Stimulated activated CD4-positive, alpha-beta T cell treated with anti-CD3 and anti-CD28 coated beads, Interleukin-2, amount 100 ng/mL, for 24 hours (primary cell): ENCODE data around the gene PRG2.

Experiments used
- DNase-seq, 2 donors: peaks; one replicate each; pipeline ENCODE4 v3.0.0-alpha.2; 2020

The PRG2 gene

DNA sequence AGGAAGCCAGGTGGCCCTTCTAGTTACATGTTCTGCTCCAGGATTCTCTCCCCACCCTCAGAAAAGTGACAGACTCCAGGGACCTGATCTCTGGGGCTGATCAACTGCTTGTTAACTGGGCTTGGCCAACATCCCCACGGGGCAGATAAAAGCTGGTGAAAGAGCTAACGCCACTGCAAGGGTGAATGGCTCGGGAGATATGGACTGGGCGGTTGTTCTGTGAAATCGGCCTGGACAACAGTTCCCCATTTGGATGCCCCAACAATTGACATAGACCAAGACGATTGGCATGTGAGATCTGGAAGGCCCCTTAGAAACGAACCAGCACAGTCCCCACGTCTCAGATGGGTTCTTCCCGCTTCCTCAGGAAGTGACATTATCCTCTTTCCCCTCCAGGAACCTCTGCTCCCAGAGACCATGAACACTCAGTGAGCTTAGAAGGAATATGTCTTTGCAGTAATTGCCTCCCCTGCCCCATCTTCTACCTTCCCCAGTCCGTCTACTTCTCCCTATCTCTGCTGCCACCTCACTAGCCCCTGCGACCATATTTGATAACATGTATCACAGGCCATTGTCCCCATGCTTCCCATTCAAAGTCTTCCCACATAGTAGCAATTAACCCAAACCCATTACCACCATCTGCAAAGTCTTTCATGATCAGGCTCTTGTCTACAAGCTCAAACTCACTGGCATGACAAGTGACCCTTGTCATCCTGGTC, 5.6 kb upstream of the PRG2 start:
- no peak for DNase-seq

DNA sequence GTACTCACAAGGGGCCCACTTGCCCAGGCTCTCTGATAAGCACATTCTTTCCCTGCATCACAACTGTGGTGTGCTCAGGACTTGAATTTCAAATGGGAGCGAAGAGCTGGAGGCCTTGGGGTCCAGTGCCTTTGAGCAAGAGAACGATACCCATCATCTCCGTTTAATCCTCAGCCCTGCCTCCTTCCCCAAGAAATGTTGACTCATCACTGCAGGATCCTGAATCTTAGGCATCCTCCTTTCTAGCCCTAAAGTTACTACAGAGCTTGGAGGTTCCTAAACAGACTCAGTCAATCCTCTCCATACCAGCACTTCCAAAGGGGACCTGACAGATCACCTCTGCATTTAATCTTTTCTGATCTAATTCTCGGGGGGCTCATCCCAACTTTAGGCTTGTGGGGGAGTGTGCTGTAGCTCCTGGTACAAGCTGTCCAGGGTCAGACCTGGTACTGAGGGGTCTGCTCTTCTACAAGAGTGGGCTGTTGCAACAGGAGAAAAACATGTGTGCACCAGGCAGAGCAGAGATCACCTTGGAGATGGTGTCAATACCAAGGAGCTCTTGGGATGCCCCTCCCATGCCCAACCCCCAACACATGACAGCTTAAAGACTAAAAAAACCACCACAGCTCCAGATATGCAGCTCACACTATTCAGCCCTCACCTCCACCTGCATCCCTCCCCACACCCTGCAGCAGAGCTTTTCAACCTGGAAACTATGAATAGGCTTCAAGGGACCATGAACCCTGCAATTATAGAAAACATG, 3.9 kb upstream of the PRG2 start:
- DNase-seq, result no peak

DNA sequence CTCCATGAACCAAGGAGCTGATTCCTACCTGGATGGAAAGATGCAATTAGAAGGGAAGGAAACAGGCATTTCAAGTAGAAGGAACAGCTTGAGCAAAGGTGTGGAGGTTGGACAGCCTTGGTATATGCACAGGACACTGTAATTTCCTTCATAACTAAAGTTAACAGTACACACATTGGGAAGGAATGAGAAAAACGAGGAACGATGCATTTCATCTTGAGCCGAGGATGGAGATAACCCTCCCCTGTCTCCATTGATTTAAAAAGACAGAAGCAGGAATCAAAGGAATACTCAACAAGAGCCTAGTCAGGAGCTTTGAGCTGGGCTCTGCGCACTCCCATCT, 2.3 kb upstream of the PRG2 start:
- DNase-seq, result no peak

DNA sequence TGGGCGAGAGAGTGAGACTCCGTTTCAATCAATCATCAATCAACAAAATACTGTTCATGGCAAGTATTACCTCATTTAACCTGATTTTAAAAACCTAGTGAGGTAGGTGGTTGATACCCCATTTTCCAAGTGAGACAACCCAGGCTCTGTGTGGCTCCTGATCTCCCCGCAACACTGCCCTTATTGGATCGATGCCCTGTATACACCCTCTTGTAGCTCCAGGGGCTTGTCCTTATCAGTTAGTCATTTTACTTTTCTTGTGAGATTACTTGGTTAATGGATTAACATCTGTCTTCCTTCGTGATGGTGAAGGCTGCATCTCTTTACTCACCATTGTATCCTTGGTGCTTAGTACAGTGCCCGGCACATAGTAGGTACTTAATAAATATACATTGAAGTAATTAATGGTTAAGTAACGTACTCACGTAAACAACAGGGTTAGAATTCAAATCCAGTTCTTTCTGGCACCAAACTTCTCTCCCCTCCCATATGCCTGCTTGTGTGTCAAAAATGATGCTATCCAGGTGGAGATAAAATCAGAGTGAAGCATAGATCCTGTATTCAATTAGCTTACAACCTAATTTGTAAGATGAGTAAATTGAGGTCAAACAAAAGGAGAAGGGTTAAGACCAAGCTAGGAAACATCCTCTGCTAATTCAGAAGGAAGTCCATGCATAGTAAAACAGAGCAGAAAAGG, 1.8 kb upstream of the PRG2 start:
- no peak for DNase-seq

DNA sequence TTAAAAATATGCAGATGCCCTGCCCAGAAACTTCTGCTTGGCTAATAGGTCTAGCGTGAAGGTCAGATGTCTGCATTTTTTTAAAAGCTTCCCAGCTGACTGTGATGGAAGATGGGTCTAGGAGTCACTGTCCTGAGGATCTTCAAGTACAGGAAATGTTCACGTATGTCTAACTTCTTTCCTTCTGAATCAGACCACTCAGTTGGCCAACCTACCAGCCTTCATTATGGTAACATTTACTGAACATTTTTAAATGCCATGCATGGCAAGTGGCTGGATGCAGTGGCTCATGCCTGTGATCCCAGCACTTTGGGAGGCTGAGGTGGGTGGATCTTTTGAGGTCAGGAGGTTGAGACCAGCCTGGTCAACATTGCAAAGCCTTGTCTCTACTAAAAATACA, 1.1 kb upstream of the PRG2 start:
- no peak for DNase-seq

DNA sequence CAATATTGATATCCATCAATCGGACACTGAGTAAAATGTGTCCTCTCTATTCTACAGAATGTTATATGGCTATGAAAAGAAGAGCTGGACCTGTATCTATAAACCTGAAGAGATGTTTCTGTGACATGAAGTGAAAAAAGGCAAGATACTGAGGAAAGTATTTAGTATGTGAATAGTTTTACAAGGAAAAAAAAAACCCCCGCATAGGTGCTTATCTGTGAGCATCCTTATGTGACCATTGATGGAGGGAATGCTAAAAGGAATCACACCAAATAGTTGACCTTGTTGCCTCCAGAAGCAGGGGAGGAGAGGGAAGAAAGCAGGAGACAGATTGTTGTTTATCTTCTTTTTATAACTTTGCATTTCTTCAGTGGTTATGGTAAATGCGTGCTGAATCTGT, 661 bp upstream of the PRG2 start:
- DNase-seq, result no peak

DNA sequence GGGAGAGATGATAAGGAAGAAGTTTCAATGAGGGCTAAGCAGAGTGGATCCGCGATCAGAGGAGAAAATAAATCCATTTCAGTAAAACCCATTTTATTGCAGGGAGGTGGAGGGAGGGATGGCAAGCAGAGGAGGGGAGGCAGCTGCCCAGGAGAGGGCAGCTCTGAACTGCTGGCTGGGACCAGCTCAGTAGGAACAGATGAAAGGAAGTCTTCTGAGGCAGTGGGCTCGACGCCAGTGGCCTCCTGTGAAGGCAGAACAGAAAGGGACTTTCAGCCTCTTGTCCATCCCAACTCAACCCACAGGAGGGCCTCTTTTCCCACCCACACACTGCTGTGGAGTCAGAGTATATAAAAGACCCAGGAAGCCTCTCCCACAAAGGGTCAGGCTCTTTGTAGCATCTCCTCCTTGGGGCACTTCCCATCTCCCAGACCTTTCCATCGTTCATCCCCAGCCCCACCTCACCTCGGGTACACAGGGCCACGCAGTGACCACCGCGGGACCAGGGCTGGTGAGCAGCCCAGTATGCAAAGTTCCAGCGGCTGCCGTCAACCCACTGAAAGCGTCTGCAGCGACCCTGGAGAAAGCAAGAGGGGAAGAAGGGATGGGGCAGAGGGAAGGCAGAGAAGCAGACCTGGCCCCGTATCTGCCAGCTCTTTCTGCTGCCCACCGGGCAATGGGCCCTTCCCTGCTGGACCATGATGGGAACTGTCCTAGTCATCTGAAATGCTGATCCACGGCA, 3.0 kb downstream of the PRG2 start:
- DNase-seq, result no peak

DNA sequence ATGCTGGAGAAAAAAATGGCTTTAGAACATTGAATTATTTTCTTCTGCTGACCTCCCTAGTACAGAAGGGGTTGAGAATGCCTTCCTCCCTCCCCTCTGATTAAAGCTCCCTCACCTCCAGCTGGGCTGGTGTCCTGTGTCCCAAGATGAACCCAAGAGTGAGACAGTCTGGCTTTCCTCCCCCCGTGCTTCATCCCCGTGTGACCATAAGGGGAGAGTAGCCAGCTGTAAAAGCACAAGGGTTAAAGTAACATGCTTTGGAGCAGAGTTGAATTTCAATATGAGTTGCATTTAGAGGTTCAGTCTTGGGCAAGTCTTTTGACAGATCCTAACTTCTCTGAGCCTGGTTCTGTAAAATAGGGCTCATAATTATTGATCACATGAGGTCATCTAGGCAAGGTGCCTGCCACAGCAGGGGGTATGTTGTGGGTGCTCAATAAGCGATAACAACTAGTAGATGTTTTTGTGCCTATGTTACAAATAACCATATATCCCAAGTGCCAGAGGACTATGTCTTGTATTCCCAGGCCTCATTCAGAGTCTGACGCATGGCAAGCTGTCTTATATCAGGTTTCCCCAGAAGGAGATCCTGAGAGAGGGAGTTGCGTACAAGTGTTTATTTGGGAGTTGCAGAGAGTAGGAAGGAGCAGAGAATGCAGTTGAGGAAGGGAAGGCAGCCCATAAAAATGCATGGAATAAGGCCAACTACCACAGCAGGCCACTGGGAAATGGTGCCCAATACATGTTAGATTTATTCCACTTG, 4.1 kb downstream of the PRG2 start:
- no peak for DNase-seq

DNA sequence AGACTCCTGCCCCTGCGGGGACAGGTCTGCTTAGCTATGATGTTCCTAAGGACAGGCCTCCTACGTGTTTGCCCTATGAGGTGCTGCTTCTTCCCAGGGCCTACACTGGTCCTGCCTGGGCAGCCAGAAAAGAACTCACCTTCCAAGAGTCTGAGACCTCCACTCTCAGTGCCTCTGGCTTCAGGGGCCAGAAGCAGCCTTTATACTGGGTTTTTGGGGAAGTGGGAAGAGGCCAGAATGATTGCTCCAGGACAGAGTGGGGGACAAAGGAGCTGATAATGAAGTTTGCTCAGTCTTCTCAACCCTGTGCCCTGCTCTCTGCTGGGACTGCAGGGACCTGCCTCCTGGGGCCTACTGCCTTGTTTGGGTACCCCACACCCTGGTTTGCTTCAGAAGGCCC, 9.5 kb downstream of the PRG2 start, which contains the start of gene PRG3:
Gene PRG3 (minus strand): TSS at position 176 of the 400 bp plus-strand sequence. CDS start 442 bp downstream, outside the sequence.
- DNase-seq, result no peak

DNA sequence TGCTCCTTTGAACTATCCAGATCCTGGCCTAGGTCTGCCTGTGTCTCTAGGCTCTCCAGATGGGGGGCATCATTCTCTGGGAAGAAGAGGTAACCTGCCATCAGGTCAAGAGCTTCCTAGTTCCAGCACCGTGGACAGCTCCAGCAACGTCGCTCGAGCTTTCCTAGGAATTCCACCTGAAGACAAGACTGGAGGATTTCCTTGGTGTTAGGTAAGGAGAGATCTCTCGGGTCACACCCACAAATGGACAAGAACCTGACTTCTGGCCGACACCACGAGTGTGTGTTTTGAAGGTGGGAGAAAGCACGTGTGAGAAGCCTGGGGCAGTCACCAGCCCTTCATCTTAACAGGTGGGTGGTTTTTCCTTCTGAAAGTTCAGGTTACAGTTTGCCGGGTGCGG, 10.7 kb downstream of the PRG2 start:
- DNase-seq, result no peak

DNA sequence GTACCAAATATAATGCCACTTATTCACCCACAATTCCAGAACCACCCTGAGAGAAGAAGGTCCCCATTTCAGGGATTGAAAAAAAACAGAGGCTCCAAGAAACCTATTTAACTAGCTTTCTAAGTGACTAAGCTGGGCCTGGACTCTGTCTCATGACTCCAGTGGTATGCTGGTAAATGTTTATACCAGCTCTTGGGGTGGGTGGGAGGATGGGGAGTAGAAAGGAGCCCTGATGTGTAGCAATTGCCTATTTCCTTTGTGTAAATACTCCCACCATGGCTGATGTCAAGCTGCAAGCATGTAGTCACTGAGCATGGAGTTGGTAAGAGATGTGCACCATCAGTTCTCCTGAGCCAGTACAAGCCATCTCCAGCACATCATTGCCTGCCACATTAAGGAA, 12.3 kb downstream of the PRG2 start:
- no peak for DNase-seq

DNA sequence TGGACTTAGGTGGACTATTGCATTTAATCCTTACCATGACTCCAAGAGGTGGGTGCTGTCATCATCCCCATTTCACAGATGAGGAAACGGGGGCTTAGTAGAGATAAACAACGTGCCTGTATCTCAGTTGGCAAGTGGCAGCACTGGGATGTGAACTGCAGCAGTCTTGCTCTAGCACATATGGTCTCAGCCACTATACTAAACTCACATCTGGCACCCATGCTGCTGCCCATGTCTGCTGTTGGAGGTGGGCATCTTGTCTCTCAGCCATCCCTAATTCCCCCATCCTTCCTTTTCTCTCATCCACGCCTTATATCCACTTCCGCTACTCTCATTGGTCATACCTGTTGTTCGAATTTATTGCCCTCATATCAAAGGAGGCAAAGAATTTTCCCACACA, 13.3 kb downstream of the PRG2 start:
- DNase-seq, result no peak

DNA sequence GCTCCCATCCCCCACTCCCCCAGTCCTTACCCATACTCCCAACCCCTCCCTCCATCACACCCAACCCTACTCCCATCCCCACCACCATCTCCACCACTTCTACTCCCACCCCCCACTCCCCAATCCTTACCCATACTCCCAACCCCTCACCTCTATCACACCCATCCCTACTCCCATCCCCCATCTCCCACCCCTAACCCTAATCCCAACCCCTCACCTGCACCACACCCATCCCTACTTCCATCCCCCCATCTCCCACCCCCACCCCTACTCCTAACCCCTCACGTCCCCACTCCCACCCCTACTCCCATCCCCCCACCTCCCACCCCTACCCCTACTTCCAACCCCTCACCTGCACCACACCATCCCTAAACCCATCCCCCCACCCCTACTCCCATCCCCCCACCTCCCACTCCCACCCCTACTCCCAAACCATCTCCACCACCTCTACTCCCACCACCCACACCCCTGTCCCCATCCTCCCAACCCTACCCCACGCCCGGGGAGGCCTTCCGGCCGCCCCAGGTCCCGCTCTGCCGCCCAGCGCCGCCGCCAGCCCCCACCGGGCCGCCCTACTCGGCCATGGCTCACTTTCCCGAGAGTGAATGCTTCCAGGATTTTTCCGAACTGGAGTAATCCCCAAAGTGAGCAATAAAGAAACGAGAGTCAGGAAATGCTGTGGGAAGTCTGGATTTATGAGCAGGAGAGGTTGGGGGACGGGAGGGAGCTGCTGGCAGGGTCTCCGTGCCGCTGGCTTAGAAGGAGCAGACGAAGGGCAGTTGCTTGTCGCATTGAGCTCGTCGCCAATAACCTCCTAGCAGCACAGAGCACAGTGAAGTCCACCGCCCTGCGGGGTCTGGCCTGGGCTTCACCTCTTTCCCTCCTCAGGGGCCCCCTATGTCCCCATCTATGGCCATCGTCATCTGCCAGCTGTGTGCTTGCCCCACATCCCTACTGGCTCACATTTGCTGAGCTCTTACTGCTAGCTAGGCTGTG, 14.1 kb downstream of the PRG2 start:
- no peak for DNase-seq

DNA sequence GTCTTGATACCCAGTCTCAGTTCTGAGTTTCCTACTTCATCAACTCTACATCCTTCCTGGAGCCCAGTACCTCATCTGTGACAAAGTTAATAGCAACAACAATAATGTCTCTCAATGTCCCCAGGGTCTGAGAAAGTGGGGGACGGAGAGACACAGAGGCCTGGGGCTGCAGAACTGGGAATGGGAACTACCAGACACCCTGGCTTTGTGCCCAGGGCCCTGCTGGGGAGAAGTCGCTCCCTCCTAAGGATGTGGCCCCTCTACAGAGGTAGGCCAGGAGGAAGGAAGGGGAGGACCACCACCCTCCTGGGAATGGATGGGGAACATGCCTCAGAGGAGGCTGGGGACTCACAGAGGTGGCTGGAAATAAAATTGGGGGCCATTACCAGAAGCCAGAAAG, 15.0 kb downstream of the PRG2 start:
- no peak for DNase-seq

DNA sequence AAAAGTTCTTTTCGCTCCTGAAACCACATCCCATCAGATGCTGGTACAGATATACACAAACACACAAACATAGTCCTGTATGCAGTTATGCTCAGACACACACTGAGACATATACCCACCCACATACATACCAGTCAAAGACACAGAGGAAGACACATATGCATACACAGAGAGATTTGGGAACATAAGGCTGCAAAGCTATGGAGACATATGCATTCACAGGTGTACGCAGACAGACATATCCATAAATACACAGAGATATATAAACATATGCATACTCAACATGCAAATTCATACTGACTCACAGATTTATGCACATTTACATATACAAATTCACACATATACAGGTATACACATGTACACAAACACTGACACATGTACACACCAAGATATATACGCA, 15.5 kb downstream of the PRG2 start:
- no peak for DNase-seq

DNA sequence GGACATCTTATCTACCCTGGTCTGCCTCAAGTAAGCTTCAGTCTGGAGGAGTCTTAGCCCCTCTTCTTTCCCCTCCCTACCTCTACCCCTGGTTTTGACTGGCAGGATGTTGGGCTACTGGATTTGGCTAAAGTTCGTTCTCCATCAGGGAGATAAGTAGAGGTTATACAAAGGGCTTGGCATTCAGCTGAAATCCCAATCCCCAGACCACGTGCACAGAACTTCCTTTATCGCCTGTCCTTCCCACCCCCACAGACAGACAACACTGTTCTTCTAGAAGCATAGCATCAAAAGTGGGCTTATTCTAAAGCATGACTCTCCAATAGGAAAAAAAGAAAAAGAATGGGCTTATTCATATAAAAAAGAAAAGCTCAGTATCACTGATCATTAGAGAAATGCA, 17.3 kb downstream of the PRG2 start:
- no peak for DNase-seq

DNA sequence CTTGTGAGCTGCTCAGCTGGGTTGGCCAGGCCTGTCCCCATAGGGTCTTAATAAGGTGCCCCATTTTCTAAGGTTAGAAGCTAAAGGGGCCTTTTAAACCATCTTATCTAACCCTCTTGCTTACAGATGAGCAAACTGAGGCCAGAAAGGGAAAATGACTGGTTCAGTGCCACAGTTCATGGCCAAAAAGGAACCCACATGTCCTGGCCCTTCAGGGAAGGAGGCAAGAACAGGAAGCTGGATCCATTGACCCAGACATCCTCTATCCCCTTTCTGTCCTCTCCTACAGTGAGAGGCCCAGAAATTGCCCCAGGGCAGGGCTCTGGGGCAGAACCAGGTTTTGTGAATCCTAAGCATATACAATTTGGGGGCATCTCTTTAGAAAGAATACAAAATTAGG, 19.5 kb downstream of the PRG2 start:
- no peak for DNase-seq

DNA sequence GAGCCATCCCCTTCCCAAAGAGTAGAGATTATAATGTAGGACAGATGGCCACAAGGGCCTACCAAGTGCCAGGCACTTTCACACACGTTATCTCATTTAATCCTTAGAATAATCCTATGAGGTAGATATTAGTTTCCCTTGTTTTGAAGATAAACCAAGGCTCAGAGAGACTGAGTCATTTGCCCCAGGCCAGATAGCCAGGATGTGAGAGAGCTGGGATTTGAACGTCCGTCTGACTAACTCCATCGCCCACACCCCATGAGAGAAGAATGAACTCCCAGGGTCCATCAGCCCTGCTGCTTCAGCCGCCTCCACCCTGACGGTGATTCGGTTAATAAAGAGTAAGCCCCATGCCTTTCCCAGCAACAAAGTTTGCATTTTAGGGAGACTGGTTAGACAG, 20.2 kb downstream of the PRG2 start:
- DNase-seq, result no peak

DNA sequence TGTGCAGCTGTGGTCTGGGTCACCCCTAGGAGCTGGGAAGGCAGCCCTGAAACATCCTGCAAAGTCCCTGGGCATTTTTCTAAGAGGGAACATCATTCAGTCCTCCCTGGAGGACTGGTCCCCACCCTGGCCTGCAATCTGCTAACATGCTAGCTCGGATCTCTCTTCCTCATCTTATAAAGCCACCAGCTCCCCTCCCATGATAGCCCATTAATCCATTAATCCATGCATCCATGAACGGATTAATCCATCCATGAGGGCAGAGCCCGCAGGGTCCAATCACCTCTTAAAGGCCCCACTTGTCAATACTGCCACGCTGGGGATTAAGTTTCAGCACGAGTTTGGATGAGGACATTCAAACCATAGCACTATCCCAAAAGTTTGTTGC, 21.6 kb downstream of the PRG2 start:
- no peak for DNase-seq

DNA sequence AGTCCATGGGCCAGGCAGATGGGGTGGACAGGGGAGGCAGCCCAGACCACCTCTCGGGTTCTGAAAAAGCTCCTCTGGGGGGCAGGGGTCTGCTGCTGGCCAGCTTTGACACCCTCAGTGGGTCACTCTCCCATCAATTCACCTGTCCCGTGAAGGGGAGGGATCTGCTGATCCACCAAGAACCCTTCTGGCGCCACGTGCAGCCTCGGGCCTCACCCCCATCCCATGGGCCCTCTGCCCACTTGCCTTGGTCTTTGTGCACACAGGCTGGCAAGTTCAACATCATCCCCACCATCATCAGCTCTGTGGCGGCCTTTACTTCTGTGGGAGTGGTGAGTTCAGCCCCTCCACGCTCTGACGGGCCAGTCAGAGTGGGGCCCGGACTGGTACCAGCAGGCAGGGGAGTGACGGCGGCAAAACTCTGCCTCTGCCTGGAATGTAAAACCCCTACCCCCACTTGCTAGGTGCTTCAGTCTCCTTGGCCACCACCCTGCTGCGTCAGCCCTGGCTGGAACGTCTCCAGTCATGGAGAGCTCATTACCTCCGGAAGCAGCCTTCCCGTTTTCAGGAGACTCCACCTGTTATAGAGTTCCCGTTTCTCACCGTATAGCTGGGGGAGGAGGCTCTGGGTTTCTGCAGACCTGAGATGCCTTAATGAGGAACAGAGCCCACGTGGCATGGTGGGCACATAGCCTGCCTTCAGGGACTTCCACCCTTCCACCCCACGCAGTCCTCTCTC, 22.2 kb downstream of the PRG2 start:
- no peak for DNase-seq
